NCI-H460 (cell line): ENCODE results near the gene TSHZ2. TPM values are rescaled to one million over a fixed set of nuclear protein-coding genes. Genes with fewer than 3 reads are reported as not detected.
"Not testable (repeated sequence)": the region's sequence is repeated elsewhere in the genome, so short reads cannot be mapped to it uniquely, and the experiment has no call there.

Experiments used
- DNase-seq: peaks from one replicate; pipeline ENCODE4 v3.0.0-alpha.2; 2016; ENCODE audit warnings: low read depth; ENCODE audit errors: extremely low read depth
- total RNA-seq: library from RNA; depleted of rRNA; stranded (reverse); fragments of >200 nt; shearing (Covaris generic); gene quantifications from 2 replicates; pipeline ENCODE4 v1.2.3, GENCODE V29; 2014

TSHZ2 gene
- total RNA-seq, 1 experiment from 2014 or later, result not detected

DNA sequence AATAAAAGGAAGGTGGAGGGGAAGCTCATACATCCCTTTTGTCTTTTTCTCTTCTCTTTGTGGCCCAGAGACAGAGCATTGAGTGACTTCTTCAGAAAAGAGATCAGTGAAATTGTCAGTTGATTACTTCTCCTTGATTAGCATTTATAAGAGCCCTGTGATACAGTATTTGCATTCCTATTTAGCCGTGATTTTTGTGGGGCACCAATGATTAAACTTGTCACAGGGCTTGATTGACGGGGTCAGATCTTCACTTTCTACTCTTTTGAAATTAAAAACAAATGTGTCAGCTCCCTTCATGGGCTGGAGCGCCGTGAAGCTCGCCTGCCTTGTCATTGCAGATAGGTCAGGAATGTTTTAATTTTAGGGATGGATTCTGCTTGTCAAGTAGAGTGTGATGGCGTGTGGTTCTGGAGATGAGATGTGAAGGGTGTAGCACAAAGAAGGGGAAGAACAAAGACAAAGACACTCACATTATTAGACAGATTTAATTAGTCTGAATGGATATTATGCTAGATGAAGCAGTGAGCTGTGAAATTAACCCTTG, 454.7 kb downstream of the TSHZ2 start:
- DNase-seq, result no peak

- DNase-seq, result no peak
These were observed 455.8 kb downstream of the TSHZ2 start for GRCh38 chr20:53427951-53428350.

- DNase-seq, result no peak
These were observed 456.4 kb downstream of the TSHZ2 start for GRCh38 chr20:53428588-53428987.

- no peak for DNase-seq
These were observed 456.8 kb downstream of the TSHZ2 start for GRCh38 chr20:53428996-53429395.

DNA sequence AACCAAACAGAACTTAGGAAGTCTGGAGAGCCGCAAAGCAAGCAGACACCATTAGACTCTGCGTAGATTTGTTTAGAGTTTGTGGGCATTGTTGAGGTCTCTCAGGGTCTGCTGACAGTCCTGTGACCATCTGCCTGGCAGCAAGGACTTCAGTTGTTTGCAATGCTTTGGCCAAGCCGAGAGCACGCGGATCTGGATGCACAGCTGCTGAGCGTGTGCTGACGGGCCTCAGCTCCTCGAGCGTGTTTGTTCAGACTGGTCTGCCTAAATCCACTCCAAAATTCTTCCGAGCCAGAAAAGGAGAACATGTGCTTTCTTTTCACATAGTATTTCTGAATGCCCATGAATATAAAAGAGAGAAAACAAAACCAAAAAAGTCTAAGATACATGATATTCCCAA, 462.5 kb downstream of the TSHZ2 start:
- no peak for DNase-seq

DNA sequence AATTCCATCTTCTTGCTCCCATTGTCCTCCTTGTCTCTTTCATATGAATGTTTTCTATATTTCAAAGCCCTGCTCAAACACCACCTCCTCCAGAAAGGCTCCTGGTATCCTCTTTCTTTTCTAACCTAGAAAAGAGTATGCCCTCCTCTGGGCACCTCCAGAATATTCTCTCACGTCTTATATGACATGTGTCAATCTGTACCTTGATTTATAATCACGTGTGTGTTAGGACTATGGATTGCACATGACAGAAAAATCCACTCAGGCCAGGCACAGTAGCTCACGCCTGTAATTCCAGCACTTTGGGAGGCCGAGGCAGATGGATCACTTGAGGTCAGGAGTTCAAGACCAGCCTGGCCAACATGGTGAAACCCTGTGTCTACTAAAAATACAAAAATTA, 464.8 kb downstream of the TSHZ2 start:
- DNase-seq, result not testable (repeated sequence)

- no peak for DNase-seq
These were observed 466.2 kb downstream of the TSHZ2 start for GRCh38 chr20:53438368-53438767.

DNA sequence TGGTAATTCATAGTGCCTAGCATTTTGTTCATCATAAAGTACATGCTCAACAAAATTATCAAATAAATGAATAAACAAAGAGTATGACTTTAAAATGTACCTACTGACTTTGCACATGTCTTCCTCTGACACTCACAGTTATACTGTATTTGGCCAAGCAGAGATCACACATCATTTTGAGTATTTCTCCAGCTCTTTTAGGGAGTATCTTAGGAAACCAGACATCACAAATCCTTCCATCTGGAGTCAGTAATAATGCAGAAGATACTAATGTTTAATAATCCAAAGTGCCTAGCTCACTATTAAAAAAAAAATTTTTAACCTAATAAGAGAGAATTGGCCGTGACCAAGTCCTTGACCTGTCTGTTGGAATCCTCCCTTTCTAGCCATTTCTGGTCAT, 466.9 kb downstream of the TSHZ2 start:
- no peak for DNase-seq

- no peak for DNase-seq
These were observed 467.5 kb downstream of the TSHZ2 start for GRCh38 chr20:53439616-53440015.

DNA sequence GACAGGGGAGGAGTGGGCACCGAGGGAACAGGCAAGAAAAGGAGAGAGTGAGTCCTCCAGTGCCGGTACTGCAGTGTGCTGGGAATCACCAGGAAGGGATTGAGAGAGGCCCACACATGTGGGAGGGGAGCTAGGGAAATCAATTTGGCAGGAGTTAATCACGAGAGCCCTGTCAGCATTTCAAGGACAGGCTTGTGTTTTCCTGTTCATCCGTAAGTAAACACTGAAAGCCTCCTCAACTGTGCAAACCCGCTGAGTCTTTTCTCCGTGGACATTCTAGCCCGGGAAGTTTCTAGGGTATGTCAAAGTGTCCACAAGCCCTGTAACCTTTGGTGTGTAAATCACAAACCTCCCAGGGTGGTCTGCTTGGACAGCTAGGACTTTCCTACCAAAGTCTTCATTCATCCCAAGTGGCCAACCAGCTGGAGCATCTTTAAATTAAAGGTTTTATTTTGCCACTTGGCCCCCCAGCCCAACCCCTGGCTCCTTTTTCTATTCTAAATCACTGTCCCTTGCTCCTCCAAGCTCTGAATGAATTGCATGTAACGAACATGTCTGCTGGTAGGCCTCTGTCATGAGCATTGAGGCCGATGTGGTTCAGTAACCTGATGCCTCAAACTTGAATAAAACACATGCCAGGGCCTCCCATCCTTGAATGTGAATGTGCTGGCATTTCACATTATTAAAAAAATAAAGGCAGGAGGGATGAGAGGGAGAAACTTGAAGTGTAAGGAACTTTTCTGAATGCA, 472.4 kb downstream of the TSHZ2 start:
- DNase-seq, result no peak

- DNase-seq, result no peak
These were observed 473.2 kb downstream of the TSHZ2 start for GRCh38 chr20:53445321-53445731.

DNA sequence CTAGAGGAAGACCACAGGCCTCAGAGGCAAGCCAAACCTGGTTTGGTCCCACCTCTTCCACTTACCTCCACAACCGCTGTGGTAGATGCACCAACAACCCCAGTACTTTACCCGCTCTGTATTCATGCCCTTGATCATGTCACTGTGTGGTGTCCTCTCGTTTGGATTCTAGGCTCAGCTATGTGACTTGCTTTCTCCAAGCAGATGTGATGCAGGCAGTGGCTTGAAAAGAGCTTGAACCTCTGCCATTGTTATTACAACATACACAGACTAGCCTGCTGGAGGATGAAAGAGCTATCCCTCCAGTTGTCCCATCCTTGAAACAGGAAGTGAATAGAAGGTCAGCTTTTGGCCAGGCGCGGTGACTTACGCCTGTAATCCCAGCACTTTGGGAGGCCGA, 473.8 kb downstream of the TSHZ2 start:
- no peak for DNase-seq

DNA sequence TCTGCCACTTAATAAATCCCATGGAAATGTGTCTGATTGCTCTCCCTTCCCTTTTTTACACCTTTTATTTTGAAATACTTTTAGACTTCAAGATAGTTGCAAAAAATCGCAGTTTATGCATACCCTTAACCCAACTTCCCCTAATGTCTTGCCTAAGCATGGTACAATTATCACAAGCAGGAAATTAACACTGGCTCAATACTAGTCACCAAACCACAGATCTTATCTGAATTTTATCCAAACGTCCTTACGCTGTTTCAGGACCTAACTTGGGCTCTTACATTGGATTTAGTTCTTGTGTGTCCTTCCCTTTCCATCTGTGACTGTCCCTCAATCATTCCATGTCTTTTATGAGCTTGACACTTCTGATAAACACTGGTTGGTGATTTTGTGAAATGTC, 475.2 kb downstream of the TSHZ2 start:
- DNase-seq, result no peak

GRCh38 chr20:53448426-53448825, 476.3 kb downstream of the TSHZ2 start:
- no peak for DNase-seq

DNA sequence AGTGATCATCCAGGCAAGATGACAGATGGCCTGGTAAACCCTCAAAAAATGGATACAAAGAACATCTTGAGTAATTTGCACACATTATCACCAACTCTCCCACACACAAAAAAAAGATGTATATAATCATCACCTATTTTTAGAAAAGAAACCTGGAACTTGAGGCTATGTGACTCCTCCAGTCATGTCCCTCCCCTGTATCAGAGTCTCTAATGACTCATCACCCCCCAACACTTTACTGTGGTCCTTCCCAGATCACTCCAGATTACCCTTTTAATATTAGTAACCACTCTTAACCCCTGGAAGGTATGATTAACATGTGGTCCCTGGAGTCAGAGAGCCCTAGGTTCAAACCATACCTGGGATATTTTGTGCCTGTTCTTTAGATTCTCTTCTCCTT, 476.7 kb downstream of the TSHZ2 start:
- DNase-seq, result no peak

GRCh38 chr20:53453076-53453475, 480.9 kb downstream of the TSHZ2 start:
- no peak for DNase-seq

GRCh38 chr20:53454675-53455276, 482.6 kb downstream of the TSHZ2 start:
- DNase-seq, result no peak

DNA sequence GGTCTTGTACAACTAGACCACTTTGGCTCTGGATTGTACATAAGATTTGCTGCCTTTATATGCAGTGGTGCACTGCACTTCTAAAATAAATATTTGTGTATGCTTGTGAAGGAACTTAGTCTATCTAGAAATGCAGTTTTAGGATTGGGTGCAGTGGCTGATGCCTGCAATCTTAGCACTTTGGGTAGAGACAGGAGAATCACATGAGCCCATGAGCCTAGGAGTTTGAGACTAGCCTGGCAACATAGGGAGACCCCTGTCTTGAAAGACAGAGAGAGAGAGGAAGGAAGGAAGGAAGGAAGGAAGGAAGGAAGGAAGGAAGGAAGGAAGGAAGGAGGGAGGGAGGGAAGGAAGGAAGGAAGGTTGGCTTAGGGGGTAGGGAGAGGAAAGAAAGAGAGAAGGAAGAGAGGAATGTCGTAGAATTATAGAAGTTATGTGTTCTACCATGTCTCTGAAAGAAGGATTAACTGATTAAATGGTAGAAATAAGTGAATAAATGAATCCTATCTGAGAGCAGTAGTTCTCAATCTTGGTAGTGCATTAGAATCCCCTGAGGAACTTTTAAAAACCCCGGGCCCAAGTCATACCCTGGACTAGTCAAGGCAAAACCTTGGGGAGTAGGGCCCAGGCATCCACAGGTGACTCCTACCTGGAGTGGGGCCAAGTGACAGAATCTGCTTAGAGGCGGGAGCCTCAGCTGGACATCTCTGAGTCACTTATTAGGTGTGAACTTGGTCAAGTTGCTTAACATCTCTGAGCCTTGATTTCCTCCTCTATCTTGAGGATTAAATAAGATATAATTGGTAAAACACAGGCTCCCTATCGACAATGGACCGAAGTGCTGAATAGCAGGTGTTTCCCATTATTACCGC, 491.2 kb downstream of the TSHZ2 start:
- no peak for DNase-seq

GRCh38 chr20:53466279-53466678, 494.1 kb downstream of the TSHZ2 start:
- DNase-seq, result no peak

DNA sequence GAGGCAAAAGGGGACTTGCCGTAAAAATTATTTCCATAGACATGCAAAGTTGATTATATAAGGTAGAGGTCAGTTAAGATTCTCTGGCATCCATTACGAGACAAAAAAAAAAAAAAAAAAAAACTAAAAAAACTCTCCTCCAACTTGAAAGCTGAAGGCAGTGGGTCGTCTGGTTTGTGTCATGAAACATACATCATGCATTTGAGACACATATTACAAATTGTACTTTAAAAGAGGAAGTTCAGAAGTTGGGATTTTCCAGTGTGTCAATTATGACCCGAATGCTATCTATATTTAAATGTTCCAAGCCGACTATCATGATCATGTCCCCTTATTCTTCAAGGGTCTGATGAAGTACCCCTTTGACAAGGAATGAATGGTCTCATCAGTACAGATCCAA, 496.4 kb downstream of the TSHZ2 start:
- no peak for DNase-seq

DNA sequence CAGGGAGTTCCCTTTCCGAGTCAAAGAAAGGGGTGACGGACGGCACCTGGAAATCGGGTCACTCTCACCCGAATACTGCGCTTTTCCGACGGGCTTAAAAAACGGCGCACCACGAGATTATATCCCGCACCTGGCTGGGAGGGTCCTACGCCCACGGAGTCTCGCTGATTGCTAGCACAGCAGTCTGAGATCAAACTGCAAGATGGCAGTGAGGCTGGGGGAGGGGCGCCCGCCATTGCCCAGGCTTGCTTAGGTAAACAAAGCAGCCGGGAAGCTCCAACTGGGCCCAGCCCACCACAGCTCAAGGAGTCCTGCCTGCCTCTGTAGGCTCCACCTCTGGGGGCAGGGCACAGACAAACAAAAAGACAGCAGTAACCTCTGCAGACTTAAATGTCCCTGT, 500.7 kb downstream of the TSHZ2 start:
- DNase-seq, result not testable (repeated sequence)
